NK-92 treated with Interleukin-12 subunit alpha and Interleukin-12 subunit beta, amount 100 ng/mL, for 24 hours (cell line): Measurements from ENCODE around the gene GBX1.

ENCODE experiments used
- DNase-seq: peaks from one replicate; lab custom pipeline; 2025; lab: John Stamatoyannopoulos, UW

The GBX1 gene

DNA sequence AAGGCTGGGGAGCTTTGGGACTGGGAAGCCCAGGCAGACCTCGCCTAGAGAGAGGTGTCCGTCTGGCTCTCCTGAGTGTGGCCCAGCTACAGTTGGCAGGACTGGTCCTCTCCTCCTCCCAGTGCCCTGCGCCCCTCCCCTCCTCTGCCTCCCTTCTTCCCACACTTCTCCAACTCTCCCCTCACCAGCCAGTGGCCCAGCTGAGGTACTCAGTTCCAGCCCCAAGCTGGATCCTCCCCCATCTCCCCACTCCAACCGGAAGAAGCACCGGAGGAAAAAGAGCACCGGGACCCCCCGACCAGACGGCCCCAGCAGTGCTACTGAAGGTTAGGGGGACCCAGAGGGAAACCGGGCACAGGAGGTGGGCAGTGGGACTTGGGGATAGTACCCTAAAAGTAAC is 27.7 kb downstream of the GBX1 start:
- DNase-seq = no peak

DNA sequence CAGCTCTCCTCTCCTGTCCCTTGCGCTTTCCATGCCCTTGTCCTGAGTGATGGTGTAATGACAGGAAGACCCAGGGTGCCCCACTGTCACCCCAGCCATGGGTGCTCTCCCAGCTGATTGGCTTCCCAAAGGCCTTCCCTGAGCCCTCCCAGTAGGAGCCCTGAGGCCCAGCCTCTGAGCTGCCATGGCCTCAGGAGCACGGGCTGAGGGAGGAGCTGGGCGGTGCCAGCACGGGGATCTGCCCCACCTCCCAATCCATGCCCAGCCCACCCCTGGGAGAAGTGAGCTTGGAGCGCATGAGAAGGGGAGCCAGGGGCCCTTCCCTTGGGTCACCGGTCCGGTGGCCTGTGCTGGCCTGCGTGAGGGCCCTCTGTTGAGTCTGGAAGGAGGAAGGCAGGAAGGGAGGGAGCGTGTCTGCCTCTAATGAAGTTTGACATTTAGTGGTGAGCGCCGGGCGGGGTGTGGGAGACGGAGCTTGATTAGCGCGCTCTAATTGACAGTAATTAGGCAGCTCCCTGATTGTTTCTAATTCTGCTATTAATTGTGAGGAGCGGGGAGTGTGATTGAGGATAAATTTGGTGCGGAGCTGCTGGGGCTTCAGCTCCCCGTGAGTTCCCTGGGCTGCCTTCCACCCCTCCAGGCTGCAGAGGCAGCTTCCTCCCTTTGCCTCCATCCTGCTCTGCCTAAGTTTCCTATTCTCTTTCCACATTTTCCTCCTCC is 28.3 kb downstream of the GBX1 start:
- DNase-seq = no peak

GRCh38 chr7:151138153-151138851 is 29.2 kb downstream of the GBX1 start:
- DNase-seq = no peak

DNA sequence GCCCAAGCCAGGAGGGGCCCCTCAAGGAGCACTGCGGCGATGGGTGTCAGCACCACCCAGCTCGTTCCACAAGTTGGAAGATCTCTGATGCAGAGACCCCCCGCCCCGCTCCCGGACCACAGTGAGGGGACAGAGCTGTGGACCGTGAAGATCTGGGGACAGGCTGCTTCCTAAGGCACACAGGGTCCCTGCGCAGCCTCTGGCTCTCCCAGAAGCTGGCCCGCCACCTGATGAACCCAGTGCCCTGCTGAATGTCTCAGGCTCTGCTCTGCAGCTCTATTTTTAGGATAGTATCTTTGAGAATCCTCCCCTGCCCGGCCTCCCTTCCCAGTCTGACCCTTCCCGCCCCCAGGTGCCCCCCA is 29.7 kb downstream of the GBX1 start:
- DNase-seq = no peak

GRCh38 chr7:151137076-151137675 is 30.3 kb downstream of the GBX1 start:
- DNase-seq = no peak

DNA sequence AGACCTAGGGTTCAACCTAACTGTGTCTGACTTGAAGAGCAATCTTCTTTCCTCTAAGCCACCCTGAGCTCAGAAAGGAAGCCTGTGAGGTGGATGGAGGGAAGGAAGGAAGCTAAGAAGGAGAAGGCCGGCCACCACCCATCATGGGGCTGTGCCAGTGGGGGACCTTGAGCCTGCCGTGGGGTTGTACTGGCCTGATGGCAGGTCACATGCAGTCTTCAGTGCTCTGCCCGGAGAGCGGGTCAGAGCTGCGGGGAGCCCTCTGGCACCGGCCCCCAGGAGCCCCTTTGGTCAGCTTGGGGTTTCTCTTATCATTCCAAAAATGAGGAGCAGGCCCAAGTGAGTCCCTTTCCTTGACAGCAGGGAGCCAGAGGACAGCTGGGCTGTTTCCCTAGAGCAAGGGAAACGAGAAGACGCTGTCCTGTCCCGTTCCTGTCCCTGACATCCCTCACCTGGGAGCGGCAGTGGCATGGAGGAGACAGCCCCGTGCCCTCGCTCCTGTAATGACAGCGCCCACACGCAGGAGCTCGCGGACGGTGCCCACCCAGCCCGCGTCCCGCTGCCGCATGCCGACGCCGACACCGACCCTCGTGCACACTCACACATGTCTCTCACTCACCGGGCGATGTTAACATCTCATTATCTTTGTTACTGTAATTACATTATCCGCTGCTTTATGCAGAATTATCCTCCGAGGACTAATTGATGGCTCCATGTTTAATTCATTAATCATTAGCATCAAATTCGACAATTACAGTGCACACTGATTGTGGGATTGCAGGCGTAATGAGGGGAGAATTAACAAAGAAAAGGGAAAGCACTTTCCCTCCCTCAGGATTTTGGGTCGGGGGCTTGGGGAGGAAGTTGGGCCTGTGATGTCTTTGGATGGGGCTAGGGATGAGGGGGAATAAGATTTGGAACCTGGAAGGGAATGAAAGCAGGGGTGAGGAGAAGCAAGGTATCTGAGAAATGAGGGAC is 31.3 kb downstream of the GBX1 start:
- no peak for DNase-seq

GRCh38 chr7:151135525-151135845 is 32.0 kb downstream of the GBX1 start:
- DNase-seq = no peak

DNA sequence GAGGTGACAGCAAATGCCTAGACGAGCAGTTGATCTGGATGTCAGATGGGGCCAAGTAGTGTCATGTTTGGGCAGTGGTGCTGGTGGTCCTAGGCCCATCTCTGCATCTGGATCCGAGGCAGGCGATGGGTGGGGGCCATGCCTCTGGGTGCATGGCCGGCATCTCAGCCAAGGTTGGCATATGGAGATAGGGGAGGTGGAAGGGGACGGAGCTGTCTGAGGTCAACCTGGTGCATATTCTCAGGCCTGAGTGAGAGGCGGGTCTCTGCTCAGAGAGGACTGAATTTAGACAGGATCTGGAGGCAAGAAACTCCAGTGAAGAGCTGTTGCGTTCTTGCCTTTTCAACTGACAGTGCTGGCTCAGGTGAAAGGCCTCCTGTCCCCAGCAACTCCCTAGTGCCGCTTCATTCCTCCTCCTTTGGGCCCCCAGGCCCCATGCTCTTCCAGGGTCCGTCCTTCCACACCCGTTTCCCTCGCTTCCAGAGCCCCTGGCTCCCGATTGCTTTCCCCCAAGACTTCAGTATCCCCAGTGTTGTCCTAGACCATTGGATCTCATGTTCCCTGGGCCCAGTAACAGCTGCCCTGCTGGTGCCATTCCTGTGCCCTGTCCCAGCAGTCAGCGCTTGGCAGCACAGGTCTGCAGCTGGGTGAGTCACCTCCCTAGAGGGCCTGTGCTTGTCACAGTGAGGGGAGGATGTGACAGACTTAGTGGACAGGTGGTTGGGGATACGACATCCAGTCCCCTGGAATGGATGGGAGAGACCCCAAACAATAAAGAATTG is 32.6 kb downstream of the GBX1 start:
- no peak for DNase-seq

GRCh38 chr7:151133986-151134742 is 33.3 kb downstream of the GBX1 start:
- DNase-seq = no peak

GRCh38 chr7:151133266-151133985 is 34.1 kb downstream of the GBX1 start:
- DNase-seq = no peak

DNA sequence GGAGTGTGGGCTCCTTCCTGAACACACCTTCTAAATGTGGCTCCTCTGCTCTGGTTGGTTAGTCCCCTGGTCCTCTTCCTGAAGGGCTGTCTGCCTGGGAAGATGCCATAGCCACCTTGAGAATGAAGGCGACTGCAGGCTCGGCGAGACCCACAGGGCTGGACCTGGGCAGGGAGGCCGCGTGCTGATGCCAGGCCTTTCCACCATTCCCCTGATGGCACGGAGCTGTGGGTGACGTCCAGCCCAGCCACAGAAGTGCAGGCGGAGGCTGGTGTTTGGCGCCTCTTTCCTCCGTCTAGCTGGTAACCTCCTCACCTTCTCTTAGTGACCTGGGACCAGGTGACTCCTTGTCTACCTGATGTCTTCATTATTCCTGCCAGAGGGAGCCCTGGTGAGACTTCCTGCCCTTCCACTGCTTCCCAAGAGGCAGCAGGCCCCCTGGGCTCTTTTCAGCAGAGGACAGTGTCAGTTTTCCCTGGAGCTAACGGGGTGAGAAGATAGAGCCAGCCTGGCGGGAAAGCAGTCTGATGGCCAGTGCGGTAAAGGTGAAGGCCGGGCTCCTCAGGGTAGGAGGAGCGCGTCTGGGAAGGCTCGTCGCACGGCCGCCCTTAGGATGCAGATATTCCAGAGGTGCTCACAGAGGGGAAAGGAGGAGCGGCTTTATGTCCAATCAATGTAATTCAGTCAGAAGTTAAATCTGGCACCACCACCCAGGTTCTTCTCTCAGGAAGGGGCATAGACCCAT is 34.9 kb downstream of the GBX1 start:
- DNase-seq = no peak

DNA sequence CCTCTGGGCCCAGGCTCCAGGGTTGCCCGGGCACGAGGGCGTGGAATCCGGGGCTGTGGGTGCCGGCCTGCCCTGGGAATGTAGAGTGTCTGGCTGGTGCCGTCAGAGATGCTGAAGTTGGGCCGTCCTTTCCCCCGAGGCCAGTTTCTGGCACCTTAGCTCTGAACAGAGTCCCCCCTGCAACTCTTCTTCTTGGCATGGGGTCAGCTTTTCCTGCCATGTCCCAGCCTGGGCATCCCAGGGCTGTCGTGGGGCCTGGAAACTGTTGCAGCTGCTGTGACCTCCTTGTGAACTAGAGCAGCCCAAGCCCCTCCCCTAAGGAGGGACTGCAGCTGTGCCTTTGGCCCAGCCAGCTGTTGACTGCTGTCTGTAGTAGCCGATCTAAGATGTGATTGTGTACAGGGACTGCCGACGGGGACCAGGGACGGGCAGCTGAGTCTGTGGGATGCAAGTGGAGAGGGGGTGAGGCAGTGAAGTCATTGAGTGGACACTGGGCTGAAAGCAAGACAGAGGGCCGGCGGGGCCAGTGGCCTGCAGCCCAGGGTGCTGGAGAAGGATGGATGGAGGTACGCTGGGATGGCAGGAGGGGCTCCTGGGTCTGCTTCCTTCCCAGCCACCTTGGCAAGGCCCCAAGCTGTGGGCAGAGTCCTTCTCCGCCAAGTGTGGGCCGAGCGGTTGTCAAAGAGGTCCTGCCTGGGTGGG is 35.8 kb downstream of the GBX1 start:
- no peak for DNase-seq

GRCh38 chr7:151131224-151131591 is 36.3 kb downstream of the GBX1 start:
- DNase-seq = no peak

- DNase-seq = no peak
Measured at GRCh38 chr7:151130741-151131157, 36.7 kb downstream of the GBX1 start.

GRCh38 chr7:151129960-151130591 is 37.4 kb downstream of the GBX1 start:
- DNase-seq = no peak

DNA sequence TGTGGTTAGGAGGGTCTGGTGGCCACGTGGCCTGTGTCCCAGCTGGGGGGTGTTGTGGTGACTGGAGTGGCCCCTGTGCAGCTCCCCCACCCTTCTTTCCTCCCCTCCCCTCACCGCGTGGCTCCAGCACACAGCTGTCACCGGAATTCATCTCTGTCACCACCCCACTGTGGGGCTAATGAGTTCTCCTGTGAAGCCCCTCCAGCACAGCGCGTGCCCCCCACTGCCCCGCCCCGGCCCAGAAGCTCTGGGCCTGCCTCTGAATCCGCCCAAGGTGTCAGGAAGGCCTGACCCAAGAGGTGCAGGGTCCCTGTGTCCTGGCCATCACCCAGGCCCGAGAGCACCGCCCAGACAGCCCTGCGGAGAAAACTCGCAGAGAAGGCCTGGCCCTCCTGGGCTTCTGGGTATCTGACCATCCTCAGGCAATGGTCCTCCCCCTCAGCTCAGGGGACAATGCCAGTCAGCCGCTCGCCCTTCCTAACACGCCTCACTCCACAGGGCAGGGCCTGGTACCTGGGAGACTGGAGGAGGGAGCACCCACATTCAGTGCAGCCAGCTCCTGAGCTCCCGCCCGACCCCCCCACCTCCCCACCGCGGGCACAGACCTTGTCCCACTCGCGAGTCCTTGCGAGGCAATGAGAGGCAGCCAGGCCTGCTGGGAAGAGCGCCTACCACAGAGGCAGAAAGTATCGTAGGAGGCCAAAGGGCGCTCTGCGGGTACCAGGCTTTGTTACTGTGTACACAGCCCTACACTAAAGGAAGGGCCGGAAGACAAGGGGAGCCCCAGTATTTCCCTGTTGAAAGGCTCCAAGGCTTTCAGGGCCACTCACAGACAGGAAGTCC is 38.2 kb downstream of the GBX1 start:
- DNase-seq = no peak

DNA sequence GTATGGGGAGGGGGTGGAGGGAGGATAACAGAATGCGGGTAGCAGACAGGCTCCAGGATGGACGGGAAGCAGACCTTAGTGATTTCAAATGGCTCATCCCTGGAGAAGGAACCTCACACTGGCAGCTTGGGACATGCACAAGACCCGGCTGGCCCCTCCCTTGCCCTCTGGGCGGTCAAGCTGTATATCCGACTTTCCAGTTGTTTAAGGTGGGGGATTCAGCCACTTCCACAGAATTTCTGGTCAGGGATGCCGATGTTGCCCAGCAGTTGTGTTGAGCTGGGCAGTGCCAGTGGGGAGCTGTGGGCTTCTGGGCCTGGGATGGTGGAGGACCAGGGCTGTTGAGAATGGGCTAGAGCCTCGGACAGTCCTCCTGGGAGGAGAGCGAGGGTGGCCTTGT is 38.8 kb downstream of the GBX1 start:
- DNase-seq = no peak
